Natural killer cell (primary cell): ENCODE results near the gene TNNC2. TPM values are rescaled to one million over a fixed set of nuclear protein-coding genes. Genes with fewer than 3 reads are reported as not detected.
"Not testable (repeated sequence)": the region's sequence is repeated elsewhere in the genome, so short reads cannot be mapped to it uniquely, and the experiment has no call there.

Experiments
- ATAC-seq, 3 donors: fragments of 150-1000 bp in 2 of 3; fragments of 200-7000 bp in 1 of 3; cut with Tn5 transposase; 1 replicate in 1 of 3; 2 replicates in 2 of 3; pipeline ENCODE4 v1.10.0; 2021; ENCODE audit warnings: mild to moderate bottlenecking in 2 of 3, moderate library complexity in 2 of 3
- DNase-seq, 2 donors: peaks; one replicate each; pipeline versions ENCODE4 v3.0.0 to v3.0.0-alpha.2; 2013 to 2021; ENCODE audit warnings: mixed read lengths in 1 of 2
- H3K27ac ChIP-seq: one replicate; pipeline ENCODE4 v1.5.1; 2013; ENCODE audit warnings: mild to moderate bottlenecking, low read length
- H3K27me3 ChIP-seq: one replicate; pipeline ENCODE4 v1.6.1; 2013; ENCODE audit warnings: low read length; ENCODE audit not compliant: control insufficient read depth, insufficient read depth
- H3K36me3 ChIP-seq: one replicate; pipeline ENCODE4 v1.6.1; 2013; ENCODE audit warnings: low read length; ENCODE audit not compliant: control insufficient read depth, insufficient read depth
- H3K4me1 ChIP-seq: one replicate; pipeline ENCODE4 v1.6.1; 2013; ENCODE audit warnings: low read length; ENCODE audit not compliant: control insufficient read depth, insufficient read depth
- H3K4me3 ChIP-seq: one replicate; pipeline ENCODE4 v1.5.1; 2013; ENCODE audit warnings: low read length
- H3K9me3 ChIP-seq: one replicate; pipeline ENCODE4 v1.6.1; 2013; ENCODE audit warnings: low read length; ENCODE audit not compliant: control insufficient read depth, insufficient read depth
- H3K27ac Mint-ChIP-seq, 2 donors: one replicate each; pipeline ENCODE4 v1.8.0; 2022; ENCODE audit warnings: mild to moderate bottlenecking in 2 of 2, mixed read lengths in 2 of 2, moderate library complexity in 1 of 2
- H3K27me3 Mint-ChIP-seq, 2 donors: one replicate each; pipeline ENCODE4 v1.8.0; 2022; ENCODE audit warnings: low read depth in 2 of 2, mixed read lengths in 2 of 2
- H3K36me3 Mint-ChIP-seq: one replicate; pipeline ENCODE4 v1.8.0; 2022; ENCODE audit warnings: mixed read lengths
- H3K4me1 Mint-ChIP-seq, 2 donors: one replicate each; pipeline ENCODE4 v1.8.0; 2022; ENCODE audit warnings: mixed read lengths in 2 of 2
- H3K4me3 Mint-ChIP-seq: one replicate; pipeline ENCODE4 v1.8.0; 2022; ENCODE audit warnings: mild to moderate bottlenecking, moderate library complexity, mixed read lengths
- H3K9me3 Mint-ChIP-seq, 2 donors: one replicate each; pipeline ENCODE4 v1.8.0; 2022; ENCODE audit warnings: mixed read lengths in 2 of 2
- WGBS: methylation state at CpG from one replicate; pipeline ENCODE4 v1.1.7; 2013; ENCODE audit warnings: missing lambda C conversion rate; ENCODE audit not compliant: insufficient coverage; 5-methylcytosine and 5-hydroxymethylcytosine counted together
- intact Hi-C: fragments of 100-400 bp; cut with micrococcal nuclease; formaldehyde crosslinking; loops from one replicate; pipeline ENCODE4 v1.14.2; 2022
- total RNA-seq, 4 donors: library from RNA; stranded (reverse); fragments of 120-200 nt in 1 of 4; gene quantifications; one replicate each; pipeline versions ENCODE4 v1.2.3 to v1.2.4, GENCODE V29; 2013 to 2022
- TF ChIP-seq, protein P1 (sequence below): fragments of 200-600 bp; IDR thresholded peaks from one replicate; pipeline ENCODE4 v1.8.0; 2022; ENCODE audit warnings: antibody characterized with exemption

Gene TNNC2
- total RNA-seq, 3 donors from 2014 or later (not counting 1 experiment from before 2014, with no cell fraction given): 0.93 to 1.5 TPM; not detected in 1

DNA sequence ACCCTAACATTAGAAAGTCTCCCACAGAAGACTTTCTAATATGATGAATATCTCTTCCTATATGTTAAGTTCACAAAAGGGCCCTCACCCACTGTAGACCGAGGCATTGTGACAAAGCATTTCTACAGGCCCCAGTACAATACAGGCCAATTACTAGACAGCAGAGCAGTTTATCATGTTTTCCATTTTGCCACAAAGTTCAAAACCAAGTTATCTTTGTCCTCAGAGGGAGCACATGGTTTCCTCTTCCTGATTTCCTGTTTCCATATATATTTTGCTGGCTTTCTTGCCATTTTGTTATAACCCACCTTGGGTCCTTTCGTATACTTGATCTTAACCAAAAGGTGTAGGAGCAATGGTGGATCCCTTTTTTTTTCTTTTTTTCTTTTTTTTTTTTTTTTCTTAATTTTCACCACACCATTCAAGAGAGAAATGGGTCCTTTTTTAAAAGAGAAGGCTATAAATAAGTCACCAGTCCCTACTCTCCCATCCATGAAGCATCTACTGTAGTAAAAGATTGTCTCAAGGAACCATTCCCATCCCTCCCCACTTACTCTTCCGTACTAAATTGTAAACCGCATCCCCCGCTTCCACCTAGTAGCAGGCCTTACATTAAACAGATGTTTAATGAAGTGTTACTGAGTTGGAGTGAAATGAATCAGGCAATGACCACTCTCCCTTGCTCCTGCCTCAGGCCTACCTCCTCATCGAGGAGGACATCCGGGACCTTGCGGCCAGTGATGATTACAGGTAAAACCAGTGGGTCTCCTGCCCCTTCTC is 16.7 kb downstream of the TNNC2 start:
- Mint-ChIP-seq H3K27ac (peak overlapping the region in 1 of 2 donors; percentile 58), H3K4me3 (no peak overlapping the region), H3K27me3 (no peaks in the 10 kb centered on the region), H3K4me1 (peaks cover 16% of the 10 kb centered on the region in 2 donors), H3K9me3 (no peaks in the 10 kb centered on the region), H3K36me3 (peaks cover 9% of the 10 kb centered on the region)
- H3K27me3 ChIP-seq: no peaks in the 10 kb centered on the region
- ATAC-seq (no peak), DNase-seq (no peak)
- WGBS: 84% methylated on average over 4 of the region's 8 CpGs
- no peak overlapping the region for H3K27ac ChIP-seq
- intact Hi-C loops: loop anchor here (5.0 kb wide), 1 partner anchor 162 kb away; the partner anchor contains the start of gene ZNF335
- H3K9me3 ChIP-seq: no peaks in the 10 kb centered on the region
- H3K4me3 ChIP-seq: no peak overlapping the region
- TF ChIP-seq, protein P1, sequence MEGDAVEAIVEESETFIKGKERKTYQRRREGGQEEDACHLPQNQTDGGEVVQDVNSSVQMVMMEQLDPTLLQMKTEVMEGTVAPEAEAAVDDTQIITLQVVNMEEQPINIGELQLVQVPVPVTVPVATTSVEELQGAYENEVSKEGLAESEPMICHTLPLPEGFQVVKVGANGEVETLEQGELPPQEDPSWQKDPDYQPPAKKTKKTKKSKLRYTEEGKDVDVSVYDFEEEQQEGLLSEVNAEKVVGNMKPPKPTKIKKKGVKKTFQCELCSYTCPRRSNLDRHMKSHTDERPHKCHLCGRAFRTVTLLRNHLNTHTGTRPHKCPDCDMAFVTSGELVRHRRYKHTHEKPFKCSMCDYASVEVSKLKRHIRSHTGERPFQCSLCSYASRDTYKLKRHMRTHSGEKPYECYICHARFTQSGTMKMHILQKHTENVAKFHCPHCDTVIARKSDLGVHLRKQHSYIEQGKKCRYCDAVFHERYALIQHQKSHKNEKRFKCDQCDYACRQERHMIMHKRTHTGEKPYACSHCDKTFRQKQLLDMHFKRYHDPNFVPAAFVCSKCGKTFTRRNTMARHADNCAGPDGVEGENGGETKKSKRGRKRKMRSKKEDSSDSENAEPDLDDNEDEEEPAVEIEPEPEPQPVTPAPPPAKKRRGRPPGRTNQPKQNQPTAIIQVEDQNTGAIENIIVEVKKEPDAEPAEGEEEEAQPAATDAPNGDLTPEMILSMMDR: no peak
- peaks cover 17% of the 10 kb centered on the region for H3K4me1 ChIP-seq
- peaks cover 42% of the 10 kb centered on the region for H3K36me3 ChIP-seq

DNA sequence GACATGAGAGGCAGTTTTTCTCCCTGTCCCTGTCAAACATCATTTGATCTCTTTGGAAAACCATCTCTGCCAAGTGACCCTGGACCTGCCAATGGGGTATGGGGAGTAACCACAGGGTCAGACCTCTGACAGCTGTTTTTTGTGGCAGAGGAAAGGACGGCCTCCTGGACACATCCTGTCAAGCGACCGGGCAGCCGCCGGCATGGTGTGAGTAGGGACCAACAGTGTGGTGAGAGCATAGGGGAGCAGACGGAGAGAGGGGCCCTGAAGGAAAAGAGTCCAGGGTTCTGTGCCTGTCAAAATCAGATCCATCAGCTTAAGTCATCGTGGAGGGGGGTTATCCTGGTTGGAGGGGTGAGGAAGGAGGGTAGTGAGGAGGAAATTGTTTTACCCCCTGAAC is 25.3 kb downstream of the TNNC2 start:
- Histone ChIP-seq H3K4me1 (peaks cover 10% of the 10 kb centered on the region), H3K4me3 (no peak overlapping the region), H3K9me3 (no peaks in the 10 kb centered on the region), H3K27ac (no peak overlapping the region), H3K27me3 (no peaks in the 10 kb centered on the region), H3K36me3 (peaks cover 55% of the 10 kb centered on the region)
- Mint-ChIP-seq H3K4me1 (peaks cover 11 to 15% of the 10 kb centered on the region in 2 donors), H3K27me3 (no peaks in the 10 kb centered on the region), H3K36me3 (peaks cover 22% of the 10 kb centered on the region), H3K9me3 (no peaks in the 10 kb centered on the region), H3K27ac (no peak overlapping the region), H3K4me3 (no peak overlapping the region)
- intact Hi-C loops: no loop called here
- TF ChIP-seq, protein P1: no peak
- no peak for DNase-seq
- WGBS: 90% methylated on average over 7 of the region's 7 CpGs
- no peak for ATAC-seq

DNA sequence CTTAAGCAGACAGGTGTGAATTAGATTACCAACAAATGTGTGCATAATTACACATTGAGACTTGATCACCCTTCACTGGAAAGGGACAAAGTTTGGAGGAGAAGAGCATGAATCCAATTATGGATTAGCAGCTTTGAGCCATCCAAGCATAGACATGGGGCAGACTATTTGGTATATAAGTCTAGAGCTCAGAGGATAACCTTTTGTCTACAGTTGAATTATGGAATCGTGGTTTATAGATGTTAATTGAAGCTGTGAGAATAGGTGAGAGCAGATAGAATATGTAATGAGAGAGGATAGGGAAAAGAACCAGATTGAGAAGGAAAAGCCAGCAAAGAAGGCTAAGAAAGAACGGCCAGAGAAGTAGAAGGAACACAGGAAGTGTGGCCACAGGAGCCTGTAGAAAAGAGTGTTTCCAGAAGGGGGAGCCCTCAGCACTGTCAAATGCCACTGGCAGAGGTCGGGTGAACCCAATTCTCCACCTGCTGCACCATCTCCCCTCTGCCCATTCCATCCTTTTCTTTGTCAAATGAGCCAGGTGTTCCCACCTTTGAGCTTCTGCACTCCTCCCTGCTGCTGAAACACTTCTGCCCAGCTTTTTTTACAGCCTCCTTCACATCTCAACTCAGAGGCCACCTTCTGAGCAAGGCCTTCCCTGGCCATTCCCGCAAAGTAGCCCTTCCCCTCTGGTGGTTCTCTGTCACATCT is 28.0 kb downstream of the TNNC2 start:
- ATAC-seq (peak; percentile 90 to 98 (median 98)), DNase-seq (peak; percentile 48 to 81)
- Histone ChIP-seq H3K27ac (no peak overlapping the region), H3K4me1 (peaks cover 10% of the 10 kb centered on the region), H3K27me3 (no peaks in the 10 kb centered on the region), H3K9me3 (no peaks in the 10 kb centered on the region), H3K36me3 (peaks cover 50% of the 10 kb centered on the region), H3K4me3 (no peak overlapping the region)
- H3K27ac Mint-ChIP-seq: peak overlapping the region; percentile 0 to 6
- intact Hi-C loops: loop anchor here (1.0 kb wide), 1 partner anchor 164 kb away; no protein-coding TSS in a partner anchor
- H3K4me1 Mint-ChIP-seq: peaks cover 11 to 15% of the 10 kb centered on the region in 2 donors
- 39% methylated on average over 4 of the region's 4 CpGs for WGBS
- no peaks in the 10 kb centered on the region for H3K27me3 Mint-ChIP-seq
- no peak overlapping the region for H3K4me3 Mint-ChIP-seq
- peaks cover 5% of the 10 kb centered on the region for H3K36me3 Mint-ChIP-seq
- H3K9me3 Mint-ChIP-seq: no peaks in the 10 kb centered on the region
- TF ChIP-seq, protein P1: peak; percentile 84

DNA sequence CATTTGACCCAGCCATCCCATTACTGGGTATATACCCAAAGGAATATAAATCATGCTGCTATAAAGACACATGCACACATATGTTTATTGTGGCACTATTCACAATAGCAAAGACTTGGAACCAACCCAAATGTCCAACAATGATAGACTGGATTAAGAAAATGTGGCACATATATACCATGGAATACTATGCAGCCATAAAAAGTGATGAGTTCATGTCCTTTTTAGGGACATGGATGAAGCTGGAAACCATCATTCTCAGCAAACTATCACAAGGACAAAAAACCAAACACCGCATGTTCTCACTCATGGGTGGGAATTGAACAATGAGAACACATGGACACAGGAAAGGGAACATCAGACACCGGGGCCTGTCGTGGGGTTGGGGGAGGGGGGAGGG is 29.2 kb downstream of the TNNC2 start:
- intact Hi-C loops, H3K27me3 ChIP-seq, H3K4me3 ChIP-seq, H3K9me3 Mint-ChIP-seq, H3K27ac ChIP-seq, H3K9me3 ChIP-seq, H3K36me3 Mint-ChIP-seq, DNase-seq, H3K27me3 Mint-ChIP-seq, H3K4me3 Mint-ChIP-seq, H3K27ac Mint-ChIP-seq, ATAC-seq: not testable (repeated sequence)
- peaks cover 11 to 16% of the 10 kb centered on the region in 2 donors for H3K4me1 Mint-ChIP-seq
- H3K36me3 ChIP-seq: peaks cover 40% of the 10 kb centered on the region
- WGBS: 100% methylated on average over 2 of the region's 3 CpGs
- peaks cover 11% of the 10 kb centered on the region for H3K4me1 ChIP-seq

DNA sequence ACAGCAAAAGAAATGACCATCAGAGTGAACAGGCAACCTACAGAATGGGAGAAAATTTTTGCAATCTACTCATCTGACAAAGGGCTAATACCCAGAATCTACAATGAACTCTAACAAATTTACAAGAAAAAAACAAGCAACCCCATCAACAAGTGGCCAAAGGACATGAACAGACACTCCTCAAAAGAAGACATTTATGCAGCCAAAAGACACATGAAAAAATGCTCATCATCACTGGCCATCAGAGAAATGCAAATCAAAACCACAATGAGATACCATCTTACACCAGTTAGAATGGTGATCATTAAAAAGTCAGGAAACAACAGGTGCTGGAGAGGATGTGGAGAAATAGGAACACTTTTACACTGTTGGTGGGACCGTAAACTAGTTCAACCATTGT is 29.6 kb downstream of the TNNC2 start:
- WGBS: no CpG with 5 or more reads among the region's 1 CpG
- H3K9me3 ChIP-seq, H3K27me3 ChIP-seq, H3K36me3 Mint-ChIP-seq, H3K27me3 Mint-ChIP-seq, ATAC-seq, H3K4me3 Mint-ChIP-seq, DNase-seq, H3K4me3 ChIP-seq, intact Hi-C loops, H3K9me3 Mint-ChIP-seq, H3K27ac ChIP-seq, H3K27ac Mint-ChIP-seq: not testable (repeated sequence)
- Histone ChIP-seq H3K36me3 (peaks cover 37% of the 10 kb centered on the region), H3K4me1 (peaks cover 15% of the 10 kb centered on the region)
- peaks cover 16 to 21% of the 10 kb centered on the region in 2 donors for H3K4me1 Mint-ChIP-seq
